Measurements from ENCODE around the gene LDB3.
A peak's percentile ranks its signal among the peaks of the same experiment; 100 is the strongest.
"Not testable (repeated sequence)": the region's sequence is repeated elsewhere in the genome, so short reads cannot be mapped to it uniquely, and the experiment has no call there.

The LDB3 gene, protein sequence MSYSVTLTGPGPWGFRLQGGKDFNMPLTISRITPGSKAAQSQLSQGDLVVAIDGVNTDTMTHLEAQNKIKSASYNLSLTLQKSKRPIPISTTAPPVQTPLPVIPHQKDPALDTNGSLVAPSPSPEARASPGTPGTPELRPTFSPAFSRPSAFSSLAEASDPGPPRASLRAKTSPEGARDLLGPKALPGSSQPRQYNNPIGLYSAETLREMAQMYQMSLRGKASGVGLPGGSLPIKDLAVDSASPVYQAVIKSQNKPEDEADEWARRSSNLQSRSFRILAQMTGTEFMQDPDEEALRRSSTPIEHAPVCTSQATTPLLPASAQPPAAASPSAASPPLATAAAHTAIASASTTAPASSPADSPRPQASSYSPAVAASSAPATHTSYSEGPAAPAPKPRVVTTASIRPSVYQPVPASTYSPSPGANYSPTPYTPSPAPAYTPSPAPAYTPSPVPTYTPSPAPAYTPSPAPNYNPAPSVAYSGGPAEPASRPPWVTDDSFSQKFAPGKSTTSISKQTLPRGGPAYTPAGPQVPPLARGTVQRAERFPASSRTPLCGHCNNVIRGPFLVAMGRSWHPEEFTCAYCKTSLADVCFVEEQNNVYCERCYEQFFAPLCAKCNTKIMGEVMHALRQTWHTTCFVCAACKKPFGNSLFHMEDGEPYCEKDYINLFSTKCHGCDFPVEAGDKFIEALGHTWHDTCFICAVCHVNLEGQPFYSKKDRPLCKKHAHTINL

DNA sequence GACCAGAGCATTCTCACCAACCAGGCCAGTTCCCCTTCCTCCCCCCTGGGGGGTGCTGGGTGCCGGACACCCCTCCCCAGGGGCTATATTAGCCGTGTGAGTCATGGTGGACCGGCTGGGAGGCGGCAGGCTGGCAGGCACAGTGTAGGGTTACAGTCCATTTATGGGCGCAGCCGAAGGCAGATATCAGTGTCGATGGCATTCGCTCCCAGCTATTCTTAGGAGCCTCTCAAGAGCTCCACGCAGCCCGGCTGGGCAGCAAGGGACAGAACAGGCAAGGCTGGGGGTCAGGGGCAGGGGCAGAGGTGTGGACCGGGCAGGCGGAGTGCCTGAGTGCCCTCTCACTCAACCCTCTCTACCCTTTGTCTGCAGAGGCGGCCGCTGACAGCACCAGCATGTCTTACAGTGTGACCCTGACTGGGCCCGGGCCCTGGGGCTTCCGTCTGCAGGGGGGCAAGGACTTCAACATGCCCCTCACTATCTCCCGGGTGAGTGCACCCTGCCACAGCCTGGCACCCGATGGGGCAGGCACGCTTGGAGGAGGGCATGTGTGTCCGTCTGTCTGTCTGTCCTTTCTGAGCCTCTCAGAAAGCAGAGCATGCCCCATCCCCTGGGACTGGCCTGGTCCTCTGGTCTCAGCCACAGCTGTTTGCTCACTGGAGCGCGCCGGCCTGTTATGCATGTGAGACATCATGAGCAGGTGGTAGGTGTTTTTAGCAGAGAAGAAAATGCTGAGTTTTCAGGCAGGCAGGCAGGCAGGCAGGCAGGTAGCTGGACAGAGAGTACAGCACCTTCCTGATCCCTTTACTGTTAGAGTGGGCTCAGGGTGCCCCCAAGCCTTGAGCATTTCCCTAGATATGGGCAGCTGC, at the start of gene LDB3:
Gene LDB3, plus strand, starts transcription at position 215 of the 869 bp plus-strand sequence. Its CDS starts 181 bp downstream, at position 396.
- DNase-seq, result peak; percentile 63

DNA sequence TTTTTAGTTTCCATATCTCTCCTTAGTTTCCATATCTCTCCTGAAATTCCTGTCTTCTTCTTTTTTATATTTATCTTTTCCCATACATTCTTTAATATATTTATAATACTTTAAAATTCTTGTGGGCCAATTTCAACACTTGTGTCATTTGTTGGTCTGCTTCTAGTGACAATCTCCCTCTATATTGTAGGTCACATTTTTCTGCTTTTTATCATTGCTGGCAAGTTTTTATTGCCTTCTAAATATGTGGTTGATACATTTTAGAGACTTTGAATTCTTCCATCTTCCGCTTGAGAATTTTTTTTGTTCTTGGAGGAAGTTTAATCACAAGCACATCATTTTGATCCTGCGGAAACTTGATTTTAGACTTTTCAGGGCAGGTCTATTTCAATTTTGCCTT, 40.0 kb upstream of the LDB3 start:
- DNase-seq, result no peak

DNA sequence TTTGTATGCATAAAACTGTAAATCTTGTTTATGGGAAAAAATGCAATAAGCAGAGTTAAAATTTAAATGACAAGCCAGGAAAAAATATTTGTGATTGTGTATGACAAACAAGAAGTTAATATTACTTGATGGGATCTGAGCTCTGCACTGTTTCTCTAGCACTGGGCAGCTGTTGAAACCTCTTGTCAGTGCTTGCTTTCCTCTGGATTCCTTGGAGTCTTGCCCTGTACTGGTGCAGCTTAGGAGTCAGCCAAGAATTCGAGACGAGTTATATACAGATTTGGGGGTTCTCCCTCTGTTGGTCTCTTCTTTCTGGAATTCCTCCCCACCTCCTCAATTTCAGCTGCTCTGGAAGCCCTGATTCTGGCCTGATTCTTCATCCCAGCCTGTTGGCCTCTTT, 38.2 kb upstream of the LDB3 start:
- peak; percentile 7 for DNase-seq

DNA sequence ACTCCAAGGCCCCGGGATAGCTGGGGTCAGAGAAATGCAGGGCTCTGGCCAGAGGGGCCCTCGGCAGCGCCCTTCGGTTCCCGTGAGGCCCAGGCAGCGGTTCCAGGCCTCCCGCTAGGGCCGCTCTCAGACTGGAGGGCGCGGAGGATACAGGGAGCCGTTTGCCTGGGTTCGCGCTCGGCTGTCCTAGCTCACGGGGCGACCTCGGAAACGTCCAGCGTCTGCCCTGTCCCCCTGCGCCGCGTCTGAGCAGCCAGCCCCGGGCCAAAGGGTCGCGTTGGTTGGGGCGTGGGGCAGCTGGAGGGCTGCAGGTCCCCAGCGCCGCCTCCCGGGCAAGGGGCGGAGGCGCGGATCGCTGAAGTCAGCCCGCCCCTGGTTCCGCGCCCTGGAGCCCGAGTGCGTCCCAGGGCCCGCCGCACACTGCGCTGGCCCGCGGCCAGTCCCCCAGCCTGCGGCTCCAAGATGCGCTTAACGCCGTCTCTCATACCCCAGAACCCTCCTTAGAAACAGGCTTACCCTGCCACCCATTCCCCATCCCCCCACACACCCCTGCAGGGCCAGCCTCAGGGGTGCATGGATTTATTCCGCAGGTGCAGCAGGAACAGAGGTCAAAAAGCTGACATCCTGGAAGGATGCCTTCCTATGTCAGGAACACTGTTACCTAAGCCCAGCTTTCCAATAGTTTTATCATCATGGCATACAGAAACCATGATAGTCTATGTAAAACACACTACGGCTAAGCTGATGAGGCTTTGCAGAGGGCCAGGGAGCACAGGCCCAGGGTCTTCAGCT, 36.1 kb upstream of the LDB3 start:
- DNase-seq, result peak; percentile 41

DNA sequence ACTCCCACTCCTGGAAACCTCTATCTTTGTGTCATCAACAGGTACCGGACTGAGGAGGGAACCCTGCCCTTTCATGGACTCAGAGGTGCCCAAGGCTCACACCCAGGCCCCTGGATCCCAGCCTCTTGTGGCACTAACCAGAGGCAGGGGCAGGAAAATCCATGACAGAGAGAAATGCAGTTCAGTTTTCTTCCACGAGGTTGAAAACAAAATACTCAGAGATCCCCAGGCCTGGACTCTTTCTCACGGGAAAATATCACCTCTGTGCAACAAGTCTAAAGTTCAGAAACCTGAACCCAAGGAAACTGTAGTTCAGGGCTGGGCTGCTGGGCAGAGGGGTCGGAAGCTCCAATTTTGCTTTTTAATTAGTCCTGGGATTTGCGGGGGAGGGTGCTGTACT, 35.4 kb upstream of the LDB3 start:
- DNase-seq, result no peak

DNA sequence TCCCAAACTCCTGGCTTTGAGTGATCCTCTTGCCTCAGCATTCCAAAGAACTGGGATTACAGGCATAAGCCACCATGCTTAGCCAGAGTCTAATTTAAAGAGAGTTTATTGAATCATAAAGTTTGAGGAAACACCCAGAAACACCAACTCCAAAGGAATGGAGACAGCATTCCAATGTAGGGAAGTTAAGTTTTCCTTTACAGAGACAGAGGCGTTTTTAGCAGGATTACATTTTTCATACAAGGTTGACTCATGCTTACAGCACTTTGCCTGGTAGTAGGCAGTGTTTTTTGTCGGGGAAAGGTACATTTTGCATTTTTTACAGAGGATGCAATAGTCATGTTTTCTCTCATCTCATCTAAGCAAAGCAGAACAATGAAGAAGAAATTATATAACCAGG, 32.9 kb upstream of the LDB3 start:
- no peak for DNase-seq

DNA sequence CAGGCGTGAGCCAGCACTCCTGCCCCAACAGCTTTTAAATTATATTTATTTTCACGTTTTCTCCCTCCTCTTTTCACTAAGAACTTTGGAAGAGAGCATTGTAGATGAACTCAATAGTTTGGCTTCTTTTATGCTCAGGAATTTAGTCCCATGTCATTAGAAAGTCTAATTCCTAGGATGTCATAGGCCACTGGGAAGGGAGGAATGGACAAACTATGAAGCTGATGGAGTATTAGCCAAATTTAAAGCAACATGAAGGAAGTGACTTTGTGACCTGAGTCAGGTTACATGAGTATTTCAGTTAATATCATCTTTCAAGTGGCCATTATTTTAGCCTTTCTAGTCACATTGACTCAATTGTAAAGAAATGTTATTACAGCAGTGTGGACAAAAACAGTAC, 32.0 kb upstream of the LDB3 start:
- DNase-seq, result no peak

DNA sequence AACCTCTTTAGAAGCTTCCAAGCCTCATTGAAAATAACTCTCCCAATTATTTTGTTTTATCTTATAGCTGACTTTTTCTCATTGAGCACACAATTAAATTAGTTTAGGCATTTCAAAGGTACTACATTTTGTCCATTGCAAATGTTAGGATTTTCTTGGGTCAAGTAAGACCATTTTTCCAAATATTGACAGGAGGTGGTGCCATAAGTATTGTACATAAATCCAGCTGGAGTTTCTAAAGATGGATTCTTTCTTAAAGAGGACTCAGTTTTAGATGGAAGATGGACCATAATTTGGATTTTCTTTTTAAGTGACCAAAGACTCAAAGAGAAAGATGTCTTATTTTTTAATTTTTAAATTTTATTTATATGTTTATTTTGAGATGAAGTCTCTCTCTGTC, 26.3 kb upstream of the LDB3 start:
- DNase-seq, result peak; percentile 35

DNA sequence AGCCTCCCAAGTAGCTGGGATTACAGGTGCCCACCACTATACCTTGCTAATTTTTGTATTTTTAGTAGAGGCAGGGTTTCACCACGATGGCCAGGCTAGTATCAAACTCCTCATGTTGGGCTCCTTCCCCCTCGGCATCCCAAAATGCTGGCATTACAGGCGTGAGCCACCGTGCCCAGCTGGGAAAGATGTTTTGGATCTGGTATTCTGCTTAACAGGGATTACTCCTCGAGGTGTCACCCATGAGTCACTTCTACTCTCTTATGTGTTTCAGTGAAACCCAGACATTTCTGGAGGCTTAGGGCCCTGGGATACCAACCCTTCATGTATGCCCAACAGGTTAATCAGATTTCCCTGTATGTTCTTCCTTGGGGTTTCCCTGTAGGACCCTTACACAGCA, 25.8 kb upstream of the LDB3 start:
- DNase-seq, result no peak

DNA sequence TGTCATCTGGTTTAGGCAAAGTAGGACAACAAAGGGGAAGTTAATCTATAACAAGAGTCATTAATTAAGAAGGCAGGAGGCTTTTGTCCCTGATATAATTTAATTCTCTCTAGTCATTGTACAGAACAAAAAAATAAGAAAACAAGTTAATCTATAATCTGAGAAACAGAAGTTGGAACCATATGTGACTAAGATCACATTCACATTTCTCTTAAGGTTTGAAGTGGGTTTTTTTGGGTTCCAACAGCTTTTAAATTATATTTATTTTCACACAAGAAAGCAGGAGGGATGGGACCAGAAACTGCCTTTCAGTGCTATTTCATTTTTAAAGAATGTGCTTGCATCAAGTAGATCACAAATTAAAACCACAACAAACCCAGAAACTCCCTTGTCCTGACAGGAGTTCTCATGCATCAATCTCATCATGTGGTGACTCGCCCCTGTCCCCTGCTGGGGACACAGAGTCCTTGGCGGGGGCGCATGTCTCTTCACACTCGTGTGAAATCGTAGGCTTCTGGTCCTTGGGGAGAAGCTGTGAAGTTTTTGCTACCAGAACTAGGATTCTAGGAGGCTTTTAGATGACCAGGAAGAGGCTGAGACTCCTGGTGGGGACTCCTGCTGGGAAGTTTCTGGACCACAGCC, 24.0 kb upstream of the LDB3 start:
- no peak for DNase-seq

DNA sequence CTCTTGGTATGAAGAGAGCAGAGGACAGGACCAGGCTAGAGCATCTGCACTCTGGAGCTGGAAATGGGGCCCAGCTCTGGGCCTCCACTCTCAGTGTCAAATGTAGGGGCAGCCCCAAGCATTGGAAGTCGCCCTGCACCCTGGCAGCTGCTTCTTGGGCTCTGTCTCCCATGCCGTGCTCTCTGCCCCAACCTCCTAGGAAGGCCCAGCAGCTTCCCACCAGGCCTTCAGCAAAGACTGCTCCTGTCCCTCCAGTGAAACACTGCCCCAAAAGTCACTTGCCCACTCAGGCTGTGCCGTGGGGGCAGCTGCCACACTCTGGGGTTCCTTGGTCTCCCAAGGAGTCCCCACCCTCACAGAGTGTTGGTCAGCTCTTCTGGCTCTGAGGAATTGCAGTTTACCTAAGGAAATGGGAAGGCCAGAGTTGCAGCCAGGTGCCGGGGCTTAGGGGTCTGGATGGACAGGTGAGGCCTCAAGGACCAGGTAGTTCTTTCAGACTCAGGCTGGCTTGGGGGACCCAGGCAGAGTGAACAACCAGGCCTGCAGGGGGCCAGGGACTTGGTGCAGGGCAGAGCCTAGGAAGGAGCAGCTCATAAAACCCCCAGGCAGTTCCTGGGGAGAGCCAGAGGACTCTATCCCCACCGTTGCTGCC, 23.4 kb upstream of the LDB3 start:
- DNase-seq, result no peak

DNA sequence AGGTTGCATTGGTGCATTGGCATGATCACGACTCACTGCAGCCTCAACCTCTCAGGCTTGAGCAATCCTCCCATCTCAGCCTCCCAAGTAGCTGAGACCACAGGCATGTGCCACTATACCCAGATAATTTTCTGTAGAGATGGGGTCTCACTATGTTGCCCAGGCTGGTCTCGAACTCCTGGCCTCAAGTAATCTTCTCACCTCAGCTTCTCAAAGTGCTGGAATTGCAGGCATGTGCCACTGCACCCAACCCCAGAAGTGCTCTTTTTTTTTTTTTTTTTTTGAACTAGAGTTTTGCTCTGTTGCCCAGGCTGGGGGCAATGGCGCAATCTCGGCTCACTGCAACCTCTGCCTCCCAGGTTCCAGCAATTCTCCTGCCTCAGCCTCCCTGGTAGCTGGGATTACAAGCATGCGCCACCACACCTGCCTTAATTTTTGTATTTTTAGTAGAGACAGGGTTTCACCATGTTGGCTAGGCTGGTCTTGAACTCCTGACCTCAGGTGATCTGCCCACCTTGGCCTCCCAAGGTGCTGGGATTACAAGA, 22.6 kb upstream of the LDB3 start:
- not testable (repeated sequence) for DNase-seq

DNA sequence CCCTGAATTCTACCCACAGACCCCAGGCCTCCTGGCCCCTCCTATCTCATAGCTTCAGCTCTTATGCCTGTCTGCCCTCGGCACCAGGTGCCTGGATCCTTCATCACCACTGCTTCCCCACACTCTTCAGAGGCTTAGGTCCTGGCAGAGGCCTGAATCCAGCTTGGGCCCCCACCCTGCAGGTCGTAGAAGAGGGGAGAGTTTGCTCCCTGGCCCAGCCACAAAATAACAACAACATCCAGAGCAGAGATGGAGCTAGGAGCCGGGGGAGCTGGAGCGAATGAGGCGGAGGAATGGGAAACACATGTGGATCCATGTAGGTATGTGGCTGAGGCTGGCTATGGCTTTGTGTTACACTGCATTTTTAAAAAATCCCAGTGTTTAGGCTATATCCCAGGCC, 21.8 kb upstream of the LDB3 start:
- no peak for DNase-seq

DNA sequence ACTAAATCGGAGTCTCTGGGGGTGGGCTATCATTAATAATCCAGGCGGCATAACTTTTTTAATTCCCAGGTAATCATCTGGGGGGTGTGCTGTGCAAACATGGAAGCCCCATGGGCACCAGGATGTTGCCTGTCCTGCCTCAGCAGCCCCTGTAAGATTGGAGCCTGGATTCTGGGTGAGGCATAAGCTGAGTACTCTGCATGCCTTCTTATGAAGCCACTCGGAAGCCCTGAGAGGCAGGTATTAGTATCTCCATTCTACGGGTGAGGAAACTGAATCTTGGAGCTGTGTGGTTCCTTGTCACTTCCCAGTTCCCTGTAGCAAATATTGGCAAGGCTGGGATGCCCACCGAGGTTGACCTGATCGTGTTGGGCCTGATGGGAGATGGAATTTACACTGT, 21.4 kb upstream of the LDB3 start:
- DNase-seq, result no peak

DNA sequence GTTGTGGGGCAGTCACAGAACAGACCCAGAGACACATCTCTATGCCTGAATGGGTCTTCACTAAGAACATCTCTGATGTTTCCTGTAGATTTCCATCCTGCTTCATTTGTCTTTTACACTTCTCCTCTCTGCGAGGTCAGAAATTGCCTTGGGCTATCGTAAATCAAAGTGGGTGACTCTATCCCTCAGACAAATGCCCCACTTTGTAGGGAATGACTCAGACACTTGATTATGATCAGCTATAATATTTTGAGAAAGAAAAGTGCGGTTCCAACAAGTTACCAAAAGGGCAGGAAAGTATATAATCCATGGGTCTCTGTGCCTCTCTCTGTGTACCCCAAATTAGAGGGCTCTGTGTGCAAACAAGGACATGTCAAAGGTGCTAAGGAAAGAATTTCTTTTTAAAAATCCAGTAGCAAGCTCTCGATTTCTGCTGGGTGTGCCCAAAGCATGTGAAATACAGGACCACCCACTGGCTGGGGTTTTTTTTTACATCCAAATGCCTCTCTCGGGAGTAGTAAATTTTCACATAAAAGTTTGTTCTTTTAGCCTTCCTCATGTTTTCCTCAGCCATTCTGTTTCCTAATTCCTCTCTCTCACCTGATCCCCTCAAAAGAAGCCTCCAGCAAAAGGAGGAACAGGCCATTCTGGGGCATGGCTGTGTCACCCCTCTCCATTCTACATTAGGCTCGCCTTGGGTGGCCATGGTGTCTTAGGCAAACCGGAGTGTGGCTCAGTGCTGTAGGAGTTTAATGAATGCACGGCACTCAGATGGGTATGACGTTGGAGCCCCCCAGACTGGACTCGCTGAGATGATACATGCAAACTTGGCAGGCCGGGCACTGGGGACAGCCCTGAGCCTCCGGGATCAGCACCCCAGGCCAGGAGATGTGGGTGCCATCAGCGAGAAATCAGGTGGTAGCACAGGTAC, 20.3 kb upstream of the LDB3 start:
- no peak for DNase-seq

DNA sequence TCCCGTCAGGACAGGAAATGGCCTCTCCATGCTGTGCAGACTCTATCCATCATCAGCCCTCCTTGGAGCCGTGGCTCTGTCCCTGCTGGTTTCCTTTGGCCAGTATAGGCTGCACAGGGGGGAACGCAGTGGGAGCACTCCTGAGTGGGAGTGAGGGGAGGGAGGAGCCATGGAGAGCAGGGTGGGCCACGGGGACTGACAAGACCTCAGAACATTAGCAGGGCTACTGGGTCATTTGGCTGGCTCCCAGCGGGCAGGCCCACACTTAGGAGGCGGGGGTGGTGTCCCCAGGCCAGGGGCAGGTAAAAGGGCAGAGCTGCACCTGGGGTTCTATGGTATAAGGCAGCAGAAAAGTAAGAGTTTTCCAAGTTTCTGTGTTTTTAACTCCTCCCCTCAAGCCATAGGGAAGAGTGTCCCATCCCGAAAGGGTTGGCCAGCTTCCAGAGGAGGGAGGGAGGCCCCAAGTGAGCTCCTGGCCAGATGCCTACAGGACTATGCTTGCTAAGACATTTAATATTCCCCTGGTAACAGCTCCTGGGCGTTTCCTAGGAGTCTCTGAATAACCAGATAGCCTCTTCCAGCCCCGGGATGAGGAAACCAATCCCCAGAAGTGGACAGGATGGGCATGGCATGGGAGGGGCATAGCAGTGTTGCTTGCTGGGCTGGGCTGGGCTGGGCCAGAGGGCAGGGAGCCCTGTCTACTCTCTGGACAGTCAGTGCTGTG, 19.4 kb upstream of the LDB3 start:
- peak; percentile 51 for DNase-seq

DNA sequence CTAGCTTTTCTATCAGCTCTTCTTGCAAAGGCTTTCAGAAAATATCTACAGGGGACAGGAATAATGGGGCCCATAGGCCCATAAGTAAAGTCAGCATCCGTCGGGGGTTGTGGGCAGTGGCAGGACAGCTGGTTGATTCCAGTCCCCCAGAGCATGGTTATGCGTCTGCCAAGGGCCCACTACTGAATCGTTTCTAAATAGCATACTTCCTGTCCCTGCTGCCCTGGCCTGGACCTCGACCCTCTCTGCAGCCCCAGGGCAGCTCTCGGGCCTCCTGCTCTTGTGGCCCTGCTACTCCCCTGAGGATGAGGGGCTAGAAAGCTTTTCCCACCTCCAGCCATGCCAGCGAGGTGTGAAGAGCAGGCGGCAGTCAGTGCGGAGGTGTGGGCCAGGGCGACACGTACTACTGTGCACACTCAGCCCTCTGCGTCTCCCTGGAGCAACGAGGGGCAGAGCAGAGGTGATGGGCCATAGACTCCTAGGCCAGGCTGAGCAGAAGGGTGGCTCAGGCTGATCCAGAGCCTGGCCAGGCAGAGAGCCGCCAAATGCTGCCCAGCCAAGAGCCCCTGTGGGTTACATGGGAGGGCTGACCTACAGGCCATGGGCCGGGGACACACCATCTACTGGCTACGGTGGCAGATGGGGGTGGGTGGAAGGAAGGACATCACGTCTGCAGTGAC, 18.7 kb upstream of the LDB3 start:
- no peak for DNase-seq

DNA sequence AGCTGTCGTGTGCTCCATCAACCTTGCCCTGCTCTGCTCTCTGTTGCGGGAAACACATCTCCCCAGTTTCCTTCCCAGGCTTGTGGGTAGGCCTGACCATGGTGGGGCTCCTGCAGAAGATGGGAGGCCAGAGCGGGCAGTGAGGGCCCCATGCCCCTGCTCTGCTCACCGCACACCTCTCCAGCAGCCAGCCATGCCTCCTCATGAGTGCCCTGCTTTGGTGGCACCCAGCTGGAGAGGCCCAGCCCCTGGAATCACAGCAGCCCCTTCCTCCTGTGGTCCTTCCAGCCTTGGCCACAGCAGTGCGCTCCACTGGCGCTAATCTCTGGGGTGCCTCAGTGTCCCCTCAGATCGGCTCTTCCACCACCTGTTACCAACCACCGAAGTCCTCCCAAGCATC, 18.2 kb upstream of the LDB3 start:
- DNase-seq, result no peak

DNA sequence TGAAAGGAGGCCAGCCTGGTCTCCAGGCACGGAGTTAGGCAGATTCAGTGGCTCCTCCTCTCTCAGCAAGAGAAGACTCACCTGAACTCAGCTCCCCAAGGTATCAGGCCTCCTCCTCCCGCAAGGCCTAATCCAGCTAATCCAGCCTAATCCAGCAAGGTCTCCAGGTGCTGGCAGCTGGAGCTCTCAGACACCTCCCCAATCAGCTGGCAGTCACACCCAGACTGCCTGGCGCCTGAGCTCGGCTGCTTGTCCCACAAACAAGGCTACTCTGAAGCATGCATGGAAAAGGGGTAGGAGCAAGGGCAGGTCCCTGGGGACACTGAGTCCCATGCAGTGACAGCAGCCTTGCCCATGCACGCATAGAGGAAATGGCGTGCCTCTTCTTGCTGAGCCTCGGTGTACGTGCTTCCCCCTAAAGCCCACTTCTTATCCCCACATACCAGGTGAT, 17.3 kb upstream of the LDB3 start:
- peak; percentile 10 for DNase-seq
